ENCODE data around the gene CHAT. TPM values are rescaled to one million over a fixed set of nuclear protein-coding genes. Genes with fewer than 3 reads are reported as not detected.

The CHAT gene
- total RNA-seq, 2 experiments from 2014 or later, result not detected

GRCh38 chr10:49647985-49648795, 34.4 kb downstream of the CHAT start:
- ChIA-PET CTCF (interaction anchor here (1.0 to 1.2 kb wide), 2 partner anchors 53 to 55 kb away, joined by 3 read pairs; no protein-coding TSS in a partner anchor), POLR2A (no interaction called here)
- Mint-ChIP-seq H3K36me3 (ENCODE audit: low read depth) (no peaks in the 10 kb centered on the region), H3K4me1 (ENCODE audit: low read depth) (peaks cover 16% of the 10 kb centered on the region), H3K4me3 (no peak overlapping the region), H3K27me3 (peaks cover 3% of the 10 kb centered on the region), H3K27ac (no peak overlapping the region), H3K9me3 (no peaks in the 10 kb centered on the region)
- intact Hi-C loops (cut with micrococcal nuclease), result no loop called here
- TF ChIP-seq CTCF (IDR thresholded peaks at IDR 0.05), result no peak
- DNase-seq, result peak; percentile 17
- no peak for ATAC-seq

- ATAC-seq (peak; percentile 84), DNase-seq (peak; percentile 74)
- ChIA-PET CTCF (interaction anchor here (1.0 to 2.1 kb wide), 3 partner anchors 30 to 56 kb away, joined by 3 to 6 read pairs (median 3); no protein-coding TSS in a partner anchor), POLR2A (interaction anchor here (0.6 kb wide), 1 partner anchor 319 kb away, joined by 3 read pairs; no protein-coding TSS in a partner anchor)
- Mint-ChIP-seq H3K4me3 (no peak overlapping the region), H3K36me3 (ENCODE audit: low read depth) (no peaks in the 10 kb centered on the region), H3K27ac (no peak overlapping the region), H3K9me3 (no peaks in the 10 kb centered on the region), H3K27me3 (no peaks in the 10 kb centered on the region), H3K4me1 (ENCODE audit: low read depth) (peaks cover 16% of the 10 kb centered on the region)
- intact Hi-C loops (cut with micrococcal nuclease), result no loop called here
- no peak for TF ChIP-seq CTCF (IDR thresholded peaks at IDR 0.05)
Observed at GRCh38 chr10:49649294-49649693, 35.5 kb downstream of the CHAT start.

GRCh38 chr10:49649936-49650723, 36.3 kb downstream of the CHAT start:
- ATAC-seq (peak; percentile 38), DNase-seq (peak; percentile 5)
- intact Hi-C loops (cut with micrococcal nuclease), result no loop called here
- peaks cover 16% of the 10 kb centered on the region for H3K4me1 Mint-ChIP-seq (ENCODE audit: low read depth)
- no peaks in the 10 kb centered on the region for H3K36me3 Mint-ChIP-seq (ENCODE audit: low read depth)
- no peak overlapping the region for H3K27ac Mint-ChIP-seq
- peaks cover 1% of the 10 kb centered on the region for H3K27me3 Mint-ChIP-seq
- H3K4me3 Mint-ChIP-seq, result no peak overlapping the region
- no peak for TF ChIP-seq CTCF (IDR thresholded peaks at IDR 0.05)
- CTCF ChIA-PET, result interaction anchor here (1.1 to 2.1 kb wide), 2 partner anchors 31 to 55 kb away, joined by 3 to 6 read pairs; no protein-coding TSS in a partner anchor
- POLR2A ChIA-PET, result interaction anchor here (0.6 kb wide), 1 partner anchor 318 kb away, joined by 3 read pairs; no protein-coding TSS in a partner anchor
- no peaks in the 10 kb centered on the region for H3K9me3 Mint-ChIP-seq

- POLR2A ChIA-PET, result no interaction called here
- H3K27me3 Mint-ChIP-seq, result peaks cover 1% of the 10 kb centered on the region
Observed at GRCh38 chr10:49650724-49651034, 36.8 kb downstream of the CHAT start.

More at GRCh38 chr10:49650724-49651034, 36.8 kb downstream of the CHAT start:
- H3K4me3 Mint-ChIP-seq, result no peak overlapping the region
- ATAC-seq (no peak), DNase-seq (no peak)
- intact Hi-C loops (cut with micrococcal nuclease), result no loop called here
- H3K36me3 Mint-ChIP-seq (ENCODE audit: low read depth), result no peaks in the 10 kb centered on the region
- H3K4me1 Mint-ChIP-seq (ENCODE audit: low read depth), result peaks cover 16% of the 10 kb centered on the region
- H3K27ac Mint-ChIP-seq, result no peak overlapping the region
- CTCF ChIA-PET, result interaction anchor here (2.1 kb wide), 1 partner anchor 56 kb away, joined by 6 read pairs; no protein-coding TSS in a partner anchor
- no peak for TF ChIP-seq CTCF (IDR thresholded peaks at IDR 0.05)
- H3K9me3 Mint-ChIP-seq, result no peaks in the 10 kb centered on the region

Data from activated CD8-positive, alpha-beta T cell treated with anti-CD3 and anti-CD28 coated beads for 36 hours (primary cell).